ENCODE results near the gene OR51B2.
"Not testable (repeated sequence)": the region's sequence is repeated elsewhere in the genome, so short reads cannot be mapped to it uniquely, and the experiment has no call there.

OR51B2 gene

DNA sequence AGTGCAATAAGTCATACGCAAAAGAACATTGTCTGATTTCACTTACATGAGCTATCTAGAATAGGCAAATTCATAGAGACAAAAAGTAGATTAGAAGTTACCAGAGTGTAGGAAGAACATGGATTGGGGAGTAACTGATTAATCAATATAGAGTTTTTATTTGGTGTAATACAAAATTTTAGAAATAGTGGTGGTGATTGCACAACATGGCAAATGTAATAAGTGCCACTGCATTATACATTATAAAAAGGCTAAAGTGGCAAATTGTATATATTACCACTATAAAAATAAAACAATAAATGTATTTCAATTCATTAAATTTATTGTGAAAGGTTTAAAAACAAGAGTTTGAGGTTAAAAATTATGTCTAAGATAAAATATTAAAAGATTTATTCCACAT is 13.7 kb downstream of the OR51B2 start:
- no peak for DNase-seq (ENCODE audit: low read depth)

DNA sequence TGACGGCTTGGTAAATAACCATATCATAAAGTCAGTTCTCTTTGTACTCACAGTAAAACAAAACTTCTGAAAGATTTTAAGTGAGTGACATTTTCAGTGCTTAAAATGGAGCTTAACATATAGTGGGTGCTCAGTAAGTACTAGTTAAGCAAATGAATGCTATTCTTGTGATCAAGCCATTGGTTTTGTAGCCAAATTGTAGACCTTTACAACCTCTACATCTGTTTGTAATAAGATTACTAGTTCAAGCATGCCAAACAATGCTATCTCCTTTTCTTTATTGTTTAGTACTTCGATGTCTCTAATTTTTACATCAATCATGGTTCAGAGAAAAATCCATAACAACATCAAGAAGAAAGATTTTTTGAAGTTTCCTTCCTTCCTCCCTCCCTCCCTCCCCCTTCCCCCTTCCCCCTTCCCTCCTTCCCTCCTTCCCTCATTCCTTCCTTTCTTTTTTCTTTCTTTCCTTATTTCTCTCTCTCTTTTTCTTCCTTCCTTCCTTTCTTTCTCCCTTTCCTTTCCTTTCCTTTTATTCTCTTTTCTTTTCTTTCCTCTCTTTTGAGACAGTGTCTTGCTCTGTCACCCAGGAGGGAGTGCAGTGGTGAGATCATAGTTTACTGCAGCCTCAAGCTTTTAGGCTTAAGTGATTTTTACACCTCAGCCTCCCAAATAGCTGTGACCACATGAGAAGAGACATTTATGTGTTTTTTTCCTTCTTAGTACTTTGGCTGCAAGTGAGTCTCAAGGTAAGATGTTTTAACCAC is 16.7 kb downstream of the OR51B2 start:
- no peak for DNase-seq (ENCODE audit: low read depth)

DNA sequence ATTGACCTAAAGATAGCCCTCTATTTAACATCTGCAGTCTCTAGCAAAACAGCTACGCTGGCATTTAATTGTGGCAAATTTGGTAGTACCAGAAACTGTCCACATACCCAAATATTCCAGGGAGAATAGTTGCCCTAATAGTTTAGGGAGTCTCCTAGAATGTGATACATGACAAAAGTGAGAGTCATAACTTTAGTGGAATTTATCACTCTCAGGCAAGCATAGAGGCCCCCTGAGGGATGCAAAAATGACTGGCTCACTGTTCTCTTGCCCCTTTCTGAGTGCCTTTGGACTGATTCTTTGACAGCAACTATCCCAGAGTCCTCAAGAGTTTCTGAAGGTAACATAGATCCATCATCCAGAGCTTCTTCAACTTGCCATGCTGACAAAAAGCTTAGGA is 20.1 kb downstream of the OR51B2 start:
- no peak for DNase-seq (ENCODE audit: low read depth)

DNA sequence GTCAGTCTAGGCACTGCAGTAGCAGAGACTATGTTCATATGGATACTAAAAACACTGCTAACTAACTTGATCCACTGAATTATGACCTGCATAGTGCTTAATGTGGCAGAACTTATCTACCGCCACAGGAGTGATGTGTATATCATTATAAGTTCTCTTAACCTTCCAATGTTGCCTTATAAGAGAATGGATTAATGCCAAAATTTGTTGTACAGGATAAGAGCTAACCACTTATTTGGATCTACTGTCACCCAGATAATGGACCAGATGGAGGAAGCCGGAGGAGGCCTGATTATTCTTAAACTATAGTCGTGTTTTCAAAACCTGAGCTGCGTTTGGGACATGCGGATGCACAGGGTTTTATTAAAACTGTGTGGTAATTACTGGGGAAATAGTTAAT is 20.5 kb downstream of the OR51B2 start:
- DNase-seq (ENCODE audit: low read depth), result no peak

DNA sequence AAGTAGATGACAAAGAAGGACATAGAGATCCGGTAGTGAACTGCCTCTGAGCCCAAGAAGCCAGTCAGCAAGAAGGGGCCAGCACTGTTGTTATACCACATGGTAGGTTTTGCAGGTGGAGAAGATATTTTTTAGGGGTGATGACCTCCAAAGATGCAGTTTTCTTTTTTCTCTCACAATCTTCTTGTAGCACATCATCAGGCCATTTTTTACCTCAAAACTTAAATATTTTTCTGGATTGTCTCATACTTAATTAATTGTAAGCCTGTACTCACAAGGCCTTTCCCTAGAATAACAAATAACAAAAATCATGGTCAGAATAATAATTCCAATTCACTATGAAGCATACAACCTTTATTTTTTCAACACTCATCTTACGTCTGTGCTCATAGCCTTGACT is 22.3 kb downstream of the OR51B2 start, which contains the start of gene OR51B4:
OR51B4 (minus strand) TSS at position 101 of the 400 bp plus-strand sequence; CDS start at position 101, 0 bp downstream.
- DNase-seq (ENCODE audit: low read depth), result no peak

DNA sequence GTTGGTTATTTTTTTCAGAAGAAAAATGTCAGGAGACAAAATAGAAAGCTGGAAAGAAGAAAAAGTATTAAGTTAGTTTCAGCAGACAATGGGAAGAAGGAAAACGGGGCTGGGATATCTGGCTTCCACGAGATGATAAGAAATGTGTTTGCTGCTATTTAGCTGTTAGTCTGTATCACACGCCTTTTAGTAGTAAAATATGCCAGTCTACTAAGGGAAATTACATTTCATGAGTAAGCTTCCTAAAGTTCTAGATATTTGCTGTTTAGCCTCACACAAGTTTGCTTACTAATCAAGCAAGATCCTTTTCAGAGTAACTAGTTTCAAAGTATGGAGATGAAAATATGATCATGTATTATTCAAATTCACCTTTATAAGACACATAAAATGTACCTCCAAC is 23.8 kb downstream of the OR51B2 start:
- no peak for DNase-seq (ENCODE audit: low read depth)

DNA sequence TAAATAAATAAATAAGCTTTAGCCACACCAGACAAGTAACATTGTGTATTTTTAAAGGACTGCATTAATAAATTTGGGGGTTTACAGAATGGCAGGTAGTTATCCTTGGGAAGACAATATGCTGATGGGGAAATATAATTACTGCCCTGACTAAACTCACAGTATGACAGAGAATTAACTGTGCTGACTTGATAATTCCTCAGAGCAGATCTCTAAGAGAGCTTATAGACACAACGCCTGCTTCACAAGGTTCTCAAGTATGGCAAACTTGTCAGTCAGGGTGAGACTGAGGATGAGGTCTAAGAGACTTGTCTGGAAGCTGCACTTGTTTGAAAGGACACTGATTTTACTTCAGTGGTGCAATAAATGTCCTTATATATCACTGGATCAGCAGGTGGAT is 25.6 kb downstream of the OR51B2 start:
- no peak for DNase-seq (ENCODE audit: low read depth)

DNA sequence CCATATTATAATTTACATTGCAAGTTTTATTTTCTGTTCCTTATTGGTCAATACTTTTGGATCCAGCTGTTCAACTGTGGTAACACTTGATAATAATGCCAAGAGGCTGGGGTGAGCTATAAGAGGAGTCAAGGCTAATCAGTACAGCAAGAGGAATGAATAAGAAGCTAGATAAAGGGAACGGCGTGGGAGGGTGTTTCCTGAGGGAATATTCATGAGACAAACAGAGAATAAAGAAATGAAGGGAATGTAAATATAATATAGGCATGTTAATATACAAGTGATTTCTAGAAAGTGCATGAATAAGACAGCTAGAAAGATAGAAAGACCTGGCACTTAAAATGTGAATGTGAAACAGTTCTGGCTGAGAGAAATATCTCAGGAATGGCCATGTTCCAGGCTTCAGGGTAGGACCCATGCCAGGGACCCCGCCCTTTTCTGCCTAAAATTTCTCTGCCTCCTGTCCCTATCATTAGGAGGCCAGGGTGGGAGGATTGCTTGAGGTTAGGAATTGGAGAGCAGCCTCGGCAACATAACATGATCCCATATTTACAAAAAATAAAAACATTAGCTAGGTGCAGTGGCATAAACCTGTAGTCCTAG is 26.3 kb downstream of the OR51B2 start:
- no peak for DNase-seq (ENCODE audit: low read depth)

DNA sequence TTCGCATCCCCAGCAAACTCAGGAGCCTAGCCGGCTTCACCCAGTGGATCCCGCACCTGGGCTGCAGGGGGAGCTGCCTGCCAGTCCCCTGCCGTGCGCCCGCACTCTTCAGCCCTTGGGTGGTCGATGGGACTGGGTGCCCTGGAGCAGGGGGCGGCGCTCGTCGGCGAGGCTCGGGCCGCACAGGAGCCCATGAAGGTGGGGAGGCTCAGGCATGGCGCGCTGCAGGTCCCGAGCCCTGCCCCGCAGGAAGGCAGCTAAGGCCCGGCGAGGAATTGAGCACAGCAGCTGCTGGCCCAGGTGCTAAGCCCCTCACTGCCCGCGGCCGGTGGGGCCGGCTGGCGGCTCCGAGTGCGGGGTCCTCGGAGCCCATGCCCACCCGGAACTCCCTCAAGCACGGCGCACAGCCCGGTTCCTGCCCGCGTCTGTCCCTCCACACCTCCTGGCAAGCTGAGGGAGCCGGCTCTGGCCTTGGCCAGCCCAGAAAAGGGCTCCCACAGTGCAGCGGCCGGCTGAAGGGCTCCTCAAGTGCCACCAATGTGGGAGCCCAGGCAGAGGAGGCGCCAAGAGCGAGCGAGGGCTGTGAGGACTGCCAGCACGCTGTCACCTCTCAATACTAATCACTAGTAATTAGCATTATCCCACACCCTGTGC is 29.6 kb downstream of the OR51B2 start:
- DNase-seq (ENCODE audit: low read depth), result not testable (repeated sequence)

DNA sequence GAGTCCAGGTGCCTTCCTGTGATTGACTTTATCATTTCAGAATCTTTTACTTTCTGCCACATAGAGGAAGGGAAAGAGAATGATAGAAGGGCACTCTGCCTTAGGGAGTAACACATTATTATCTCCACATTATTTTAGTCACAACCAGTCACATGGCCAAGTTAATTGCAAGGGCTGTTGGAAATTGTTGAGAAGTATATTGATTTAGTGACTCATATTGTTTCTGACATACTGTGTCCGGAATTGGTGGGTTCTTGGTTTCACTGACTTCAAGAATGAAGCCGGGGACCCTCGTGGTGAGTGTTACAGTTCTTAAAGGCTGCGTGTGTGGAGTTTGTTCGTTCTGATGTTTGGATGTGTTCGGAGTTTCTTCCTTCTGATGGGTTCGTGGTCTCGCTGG is 31.1 kb downstream of the OR51B2 start:
- no peak for DNase-seq (ENCODE audit: low read depth)

DNA sequence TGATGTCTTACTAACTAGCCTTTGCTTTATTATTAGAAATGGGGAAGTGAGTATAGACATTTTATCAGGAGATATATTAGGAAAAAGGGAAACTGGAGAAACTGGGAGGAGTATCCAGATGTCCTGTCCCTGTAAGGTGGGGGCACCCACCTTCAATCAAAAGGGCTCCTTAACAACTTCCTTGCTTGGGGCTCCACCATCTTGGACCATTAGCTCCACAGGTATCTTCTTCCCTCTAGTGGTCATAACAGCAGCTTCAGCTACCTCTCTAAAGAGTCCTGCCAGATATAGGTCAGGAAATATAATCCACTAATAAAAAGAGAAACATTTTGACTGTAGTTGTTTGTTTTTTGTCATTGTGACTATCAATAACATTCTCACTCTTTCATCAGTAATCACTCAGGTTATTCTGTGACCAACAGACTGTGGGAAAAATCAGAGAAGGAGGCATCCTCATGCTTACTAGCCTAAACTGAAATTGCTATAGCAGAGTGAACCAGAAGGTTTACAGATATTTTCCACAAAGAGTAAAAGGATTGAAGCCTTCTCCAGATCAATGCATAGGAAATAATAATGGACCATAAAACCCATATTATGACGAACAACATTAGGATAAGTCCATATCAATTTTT is 32.8 kb downstream of the OR51B2 start:
- DNase-seq (ENCODE audit: low read depth), result no peak

DNA sequence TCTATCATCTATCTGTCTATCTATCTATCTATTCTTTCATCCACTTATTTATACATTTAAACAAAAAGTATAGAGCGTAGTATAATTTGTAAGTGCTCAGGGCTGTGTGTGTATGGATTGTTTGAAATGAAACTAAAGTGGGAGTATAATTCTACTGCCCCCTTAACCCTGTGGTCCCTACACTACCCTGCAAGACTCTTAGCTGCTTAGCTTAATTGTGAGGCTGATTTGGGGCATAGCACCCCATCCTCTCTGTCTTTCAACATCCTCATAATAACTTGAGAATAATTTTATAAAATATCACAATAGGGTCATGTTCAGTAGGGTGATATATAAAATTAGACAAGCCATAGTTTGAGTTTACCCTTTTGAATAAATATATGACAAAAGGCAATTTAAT is 34.0 kb downstream of the OR51B2 start:
- DNase-seq (ENCODE audit: low read depth), result no peak

DNA sequence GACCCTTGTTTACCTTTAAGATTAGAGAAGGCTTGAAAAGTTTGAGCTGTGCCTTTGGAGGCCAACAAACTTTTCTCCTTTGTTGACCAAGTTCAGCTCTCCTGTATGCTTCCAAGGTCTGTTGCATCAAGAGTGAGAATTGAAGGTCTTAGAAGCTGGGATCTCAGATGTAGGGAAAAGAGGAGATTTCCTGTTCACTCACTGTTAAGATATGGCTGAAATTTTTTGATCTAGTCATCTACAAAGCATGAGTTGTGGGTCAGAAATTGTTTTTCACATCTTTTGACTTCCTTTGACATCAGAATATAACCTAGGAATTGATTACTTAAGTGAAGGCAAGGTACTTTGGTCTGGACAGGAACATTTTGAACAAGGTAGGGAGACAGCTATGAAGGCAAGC is 34.4 kb downstream of the OR51B2 start:
- no peak for DNase-seq (ENCODE audit: low read depth)

DNA sequence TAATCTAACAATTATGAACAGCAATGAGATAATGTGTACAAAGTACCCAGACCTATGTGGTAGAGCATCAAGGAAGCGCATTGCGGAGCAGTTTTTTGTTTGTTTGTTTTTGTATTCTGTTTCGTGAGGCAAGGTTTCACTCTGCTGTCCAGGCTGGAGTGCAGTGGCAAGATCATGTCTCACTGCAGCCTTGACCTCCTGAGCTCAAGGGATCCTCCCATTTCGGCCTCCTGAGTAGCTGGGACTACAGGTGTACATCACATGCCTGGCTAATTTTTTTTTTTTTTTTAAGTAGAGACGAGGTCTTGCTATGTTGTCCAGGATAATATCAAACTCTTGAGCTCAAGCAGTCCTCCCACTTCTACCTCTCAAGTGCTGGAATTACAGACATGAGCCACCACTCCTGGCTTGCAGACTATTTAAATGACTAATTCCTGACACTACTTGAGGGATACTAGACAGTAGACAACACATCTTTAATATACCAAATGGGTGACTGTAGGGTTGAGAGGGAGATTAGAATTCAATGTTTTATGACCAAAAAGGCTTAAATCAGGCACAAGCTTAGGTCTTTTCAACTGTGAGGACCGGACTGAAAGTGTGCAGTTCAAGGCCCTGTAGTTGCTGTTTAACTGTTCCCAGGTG is 35.1 kb downstream of the OR51B2 start:
- DNase-seq (ENCODE audit: low read depth), result no peak

DNA sequence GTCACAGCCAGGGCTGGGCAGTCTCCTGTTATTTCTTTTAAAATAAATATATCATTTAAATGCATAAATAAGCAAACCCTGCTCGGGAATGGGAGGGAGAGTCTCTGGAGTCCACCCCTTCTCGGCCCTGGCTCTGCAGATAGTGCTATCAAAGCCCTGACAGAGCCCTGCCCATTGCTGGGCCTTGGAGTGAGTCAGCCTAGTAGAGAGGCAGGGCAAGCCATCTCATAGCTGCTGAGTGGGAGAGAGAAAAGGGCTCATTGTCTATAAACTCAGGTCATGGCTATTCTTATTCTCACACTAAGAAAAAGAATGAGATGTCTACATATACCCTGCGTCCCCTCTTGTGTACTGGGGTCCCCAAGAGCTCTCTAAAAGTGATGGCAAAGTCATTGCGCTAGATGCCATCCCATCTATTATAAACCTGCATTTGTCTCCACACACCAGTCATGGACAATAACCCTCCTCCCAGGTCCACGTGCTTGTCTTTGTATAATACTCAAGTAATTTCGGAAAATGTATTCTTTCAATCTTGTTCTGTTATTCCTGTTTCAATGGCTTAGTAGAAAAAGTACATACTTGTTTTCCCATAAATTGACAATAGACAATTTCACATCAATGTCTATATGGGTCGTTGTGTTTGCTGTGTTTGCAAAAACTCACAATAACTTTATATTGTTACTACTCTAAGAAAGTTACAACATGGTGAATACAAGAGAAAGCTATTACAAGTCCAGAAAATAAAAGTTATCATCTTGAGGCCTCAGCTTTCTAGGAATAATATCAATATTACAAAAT is 35.8 kb downstream of the OR51B2 start:
- DNase-seq (ENCODE audit: low read depth), result no peak

DNA sequence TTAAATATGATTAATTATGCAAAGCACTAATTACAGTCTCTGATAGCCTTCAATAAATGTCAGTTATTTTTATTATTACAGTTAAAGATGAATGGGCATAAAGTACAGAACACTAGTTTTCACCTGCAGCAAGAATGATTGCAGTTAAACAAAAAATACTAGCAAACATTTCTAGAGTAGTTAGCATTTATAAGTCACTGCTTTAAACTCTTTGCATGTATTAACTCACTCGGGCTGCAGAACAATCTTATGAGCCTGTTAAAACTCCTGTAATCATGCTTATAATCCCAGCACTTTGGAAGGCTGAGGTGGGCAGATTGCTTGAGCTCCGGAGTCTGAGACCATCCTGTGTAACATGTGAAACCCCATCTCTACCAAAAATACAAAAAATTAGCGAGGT is 37.2 kb downstream of the OR51B2 start:
- no peak for DNase-seq (ENCODE audit: low read depth)

DNA sequence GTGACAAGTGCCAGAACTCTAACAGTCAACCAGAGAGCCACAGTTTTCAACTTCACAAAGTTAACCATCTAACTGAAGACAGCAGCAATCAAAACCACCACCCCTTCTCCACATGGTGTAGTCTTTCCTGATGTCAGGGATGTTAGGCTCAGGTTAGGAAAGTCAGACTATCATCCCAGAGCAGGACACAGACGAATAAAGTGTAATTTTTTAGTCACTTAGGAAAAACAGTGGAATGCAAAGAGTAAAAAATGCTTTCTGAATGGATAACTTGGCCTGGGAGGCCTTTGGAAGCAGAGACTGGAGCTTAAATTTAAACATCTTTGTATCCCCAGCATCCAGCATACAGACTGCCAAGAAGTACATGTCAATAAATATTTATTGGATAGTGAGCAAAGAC is 37.7 kb downstream of the OR51B2 start:
- no peak for DNase-seq (ENCODE audit: low read depth)

DNA sequence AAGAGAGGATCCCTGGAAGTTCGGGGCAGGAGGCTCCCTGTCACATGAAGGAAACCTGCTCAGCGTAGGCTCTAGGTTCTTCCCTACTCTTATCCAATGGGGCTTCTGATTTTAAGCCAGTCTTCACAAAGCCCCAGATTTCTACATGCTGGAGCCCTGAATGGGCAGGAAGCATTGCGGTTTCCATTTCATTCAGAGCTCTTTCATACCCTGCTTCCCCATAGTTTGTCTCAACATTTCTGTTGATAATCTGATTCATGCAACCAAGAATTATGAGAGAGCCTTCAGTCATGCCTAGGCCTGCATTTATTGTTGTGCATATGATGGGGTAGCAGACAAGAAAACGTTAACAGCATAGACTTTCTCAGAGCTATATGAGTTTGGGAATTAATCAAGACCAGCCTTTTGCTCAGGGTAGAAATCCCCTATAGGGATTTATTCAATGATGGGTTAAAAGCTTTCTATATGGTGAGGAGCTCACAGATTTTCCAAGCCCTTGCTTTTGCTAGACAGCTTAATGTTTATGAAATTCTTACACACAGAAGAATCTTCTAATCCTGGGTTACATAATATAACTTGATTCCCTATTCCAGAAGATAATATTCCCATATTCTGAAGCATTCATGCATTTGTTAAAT is 38.3 kb downstream of the OR51B2 start:
- DNase-seq (ENCODE audit: low read depth), result no peak

DNA sequence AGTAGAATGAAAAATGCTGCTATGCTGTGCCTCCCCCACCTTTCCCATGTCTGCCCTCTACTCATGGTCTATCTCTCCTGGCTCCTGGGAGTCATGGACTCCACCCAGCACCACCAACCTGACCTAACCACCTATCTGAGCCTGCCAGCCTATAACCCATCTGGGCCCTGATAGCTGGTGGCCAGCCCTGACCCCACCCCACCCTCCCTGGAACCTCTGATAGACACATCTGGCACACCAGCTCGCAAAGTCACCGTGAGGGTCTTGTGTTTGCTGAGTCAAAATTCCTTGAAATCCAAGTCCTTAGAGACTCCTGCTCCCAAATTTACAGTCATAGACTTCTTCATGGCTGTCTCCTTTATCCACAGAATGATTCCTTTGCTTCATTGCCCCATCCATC is 39.5 kb downstream of the OR51B2 start:
- DNase-seq (ENCODE audit: low read depth), result no peak

DNA sequence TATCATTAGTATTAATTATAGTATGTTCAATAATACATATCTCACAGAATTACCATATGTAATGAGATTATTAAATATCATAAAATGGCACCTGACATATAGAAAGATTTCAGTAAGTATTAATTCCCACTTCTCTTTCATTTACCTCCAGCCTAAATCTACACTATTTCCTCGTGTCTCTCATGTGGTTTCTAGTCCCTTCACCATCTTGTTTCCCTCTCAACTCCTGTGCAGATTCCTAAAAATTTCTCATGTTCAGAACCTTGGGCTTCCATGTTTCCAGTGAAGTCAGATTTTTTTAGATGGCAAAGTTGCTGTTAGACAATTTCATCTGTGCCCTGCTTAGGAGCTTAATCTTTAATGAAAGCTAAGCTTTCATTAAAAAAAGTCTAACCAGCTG is 40.2 kb downstream of the OR51B2 start:
- DNase-seq (ENCODE audit: low read depth), result no peak

DNA sequence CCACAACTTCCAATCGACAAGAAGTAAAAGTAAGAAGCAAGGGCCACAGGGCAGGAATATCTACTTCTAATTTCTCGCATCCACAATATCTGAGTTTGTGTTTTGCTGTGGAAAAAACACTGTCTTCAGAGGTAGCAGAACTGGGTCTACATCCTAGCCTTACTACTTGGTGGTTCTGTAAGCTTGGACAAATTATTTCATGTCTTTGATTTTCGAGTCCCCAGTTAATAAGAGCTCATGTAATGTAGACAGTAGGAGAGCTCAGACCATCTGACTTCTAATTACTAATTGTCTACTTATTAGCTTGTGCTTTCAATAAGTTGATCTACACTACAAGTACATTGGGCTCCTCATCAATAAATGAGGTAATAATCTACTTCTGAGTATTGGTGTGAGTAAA is 41.0 kb downstream of the OR51B2 start:
- DNase-seq (ENCODE audit: low read depth), result no peak
